K562 (cell line): ENCODE data around the gene METTL23. TPM values are rescaled to one million over a fixed set of nuclear protein-coding genes. Genes with fewer than 3 reads are reported as not detected.

Experiments
- ATAC-seq: fragments of 200-7000 bp; cut with Tn5 transposase; 3 replicates; pipeline ENCODE4 v1.9.1; 2020; ENCODE audit warnings: moderate library complexity
- BruUV-seq: library from RNA; stranded (reverse); fragments of 400-500 nt; replicated peaks from 2 replicates; lab custom pipeline; 2021; lab: Mats Ljungman, UMichigan
- CTCF ChIA-PET: fragments of 300-600 bp; formaldehyde crosslinking; extraction: SDS; loops from one replicate; lab custom pipeline; 2021; ENCODE audit warnings: low intra/inter-chr PET ratio; lab: Yijun Ruan, JAX
- POLR2A ChIA-PET: fragments of 300-600, 350-650 bp; sonication (Branson Sonifier 250); formaldehyde crosslinking; extraction: SDS; loops from one replicate; lab custom pipeline; 2021; ENCODE audit warnings: antibody characterized with exemption, inconsistent platforms; lab: Yijun Ruan, JAX
- DNase-seq, 4 experiments: peaks; one replicate each; pipeline versions ENCODE4 v3.0.0 to v3.0.0-alpha.2; 2011 to 2018; ENCODE audit warnings: low spot score in 3 of 4, mixed read lengths in 3 of 4; ENCODE audit errors: extremely low read depth in 1 of 4
- FAIRE-seq: peaks from 2 replicates; lab custom pipeline; 2011; peaks lifted over from hg19 to GRCh38; lab: Jason Lieb, UNC
- H2AFZ ChIP-seq: 2 replicates; pipeline ENCODE4 v1.6.0; 2011; ENCODE audit warnings: low read depth, low read length, control low read depth, inconsistent platforms
- H3K27ac ChIP-seq: fragments of 200-600 bp; 3 replicates; pipeline ENCODE4 v1.8.0; 2011; ENCODE audit warnings: low read depth, mild to moderate bottlenecking, control low read depth, inconsistent platforms, low read length, moderate library complexity, mixed read lengths; ENCODE audit errors: extremely low read depth
- H3K27me3 ChIP-seq, 2 experiments: fragments of 300-600 bp in 1 of 2; 2 replicates in 1 of 2; 3 replicates in 1 of 2; pipeline versions ENCODE4 v1.6.0 to v1.8.0; 2011; ENCODE audit warnings: inconsistent platforms in 2 of 2, low read length in 2 of 2, mild to moderate bottlenecking in 1 of 2, mixed read lengths in 1 of 2, moderate library complexity in 1 of 2; ENCODE audit not compliant: control insufficient read depth in 2 of 2, insufficient read depth in 2 of 2
- H3K36me3 ChIP-seq: fragments of 300-600 bp; 3 replicates; pipeline ENCODE4 v1.8.0; 2011; ENCODE audit warnings: mild to moderate bottlenecking, low read length, inconsistent platforms; ENCODE audit not compliant: control insufficient read depth, insufficient read depth
- H3K4me1 ChIP-seq, 2 experiments: fragments of 200-600 bp in 1 of 2; replicated peaks in 1 of 2; 2 replicates in 1 of 2; 3 replicates in 1 of 2; pipeline versions ENCODE4 v1.5.1 to v1.8.0; 2011; ENCODE audit warnings: inconsistent platforms in 2 of 2, low read length in 2 of 2, mild to moderate bottlenecking in 1 of 2, mixed read lengths in 1 of 2, moderate library complexity in 1 of 2; ENCODE audit not compliant: control insufficient read depth in 2 of 2, insufficient read depth in 2 of 2
- H3K4me2 ChIP-seq: 2 replicates; pipeline ENCODE4 v1.6.1; 2011; ENCODE audit warnings: low read length, control low read depth, inconsistent platforms, mixed read lengths; ENCODE audit not compliant: insufficient read depth
- H3K4me3 ChIP-seq: fragments of 200-600 bp; sonication (generic), shearing (Covaris generic); 2 replicates; pipeline ENCODE4 v1.5.1; 2016; ENCODE audit warnings: control low read depth, inconsistent platforms
- H3K79me2 ChIP-seq: fragments of 200-600 bp; 3 replicates; pipeline ENCODE4 v1.8.0; 2011; ENCODE audit warnings: low read length, inconsistent platforms; ENCODE audit not compliant: control insufficient read depth, insufficient read depth
- H3K9ac ChIP-seq, 2 experiments: 2 replicates each; pipeline versions ENCODE4 v1.6.0 to v1.6.1; 2011; ENCODE audit warnings: low read depth in 2 of 2, low read length in 2 of 2, control low read depth in 1 of 2, inconsistent platforms in 1 of 2, mild to moderate bottlenecking in 1 of 2, mixed read lengths in 1 of 2; ENCODE audit not compliant: insufficient read depth in 1 of 2
- H3K9me1 ChIP-seq: one replicate; pipeline ENCODE4 v1.6.0; 2011; ENCODE audit warnings: inconsistent platforms, mild to moderate bottlenecking, low read length, moderate library complexity; ENCODE audit not compliant: control insufficient read depth, insufficient read depth
- H3K9me3 ChIP-seq: replicated peaks from 2 replicates; pipeline ENCODE4 v1.5.1; 2011; ENCODE audit warnings: low read depth, low read length, inconsistent platforms; ENCODE audit not compliant: control insufficient read depth, insufficient read depth
- H4K20me1 ChIP-seq: replicated peaks from 2 replicates; pipeline ENCODE4 v1.6.1; 2011; ENCODE audit warnings: low read length, inconsistent platforms, mixed read lengths; ENCODE audit not compliant: control insufficient read depth, insufficient read depth
- BRF1 ChIP-seq: IDR thresholded peaks from 3 replicates; pipeline ENCODE4 v1.6.1; 2011; ENCODE audit warnings: borderline replicate concordance, mild to moderate bottlenecking; ENCODE audit not compliant: insufficient read length; ENCODE audit errors: extremely low read depth
- HNRNPUL1 ChIP-seq: fragments of 200-400 bp; formaldehyde crosslinking; IDR thresholded peaks from 2 replicates; pipeline ENCODE4 v1.6.1; 2017; ENCODE audit warnings: low read length
- IRF2 ChIP-seq: sonication (generic); formaldehyde crosslinking; IDR thresholded peaks from 2 replicates; pipeline ENCODE4 v1.8.1; 2022; ENCODE audit warnings: mild to moderate bottlenecking, missing genetic modification reagents
- JUN ChIP-seq, 2 experiments: sonication (generic) in 1 of 2; formaldehyde crosslinking in 1 of 2; IDR thresholded peaks; 2 replicates each; pipeline versions ENCODE4 v1.6.1 to v1.8.0; 2012 to 2022; ENCODE audit warnings: borderline replicate concordance in 2 of 2, mild to moderate bottlenecking in 2 of 2, improper control_type of control experiment in 1 of 2, low read depth in 1 of 2, low read length in 1 of 2, missing genetic modification reagents in 1 of 2
- KLF13 ChIP-seq: fragments of 450-650 bp; IDR thresholded peaks from 2 replicates; pipeline ENCODE4 v1.6.1; 2016; ENCODE audit warnings: missing genetic modification characterization, low read depth, mild to moderate bottlenecking, missing compliant biosample characterization, moderate library complexity, borderline replicate concordance
- MEF2A ChIP-seq: IDR thresholded peaks from 2 replicates; pipeline ENCODE4 v1.6.1; 2011; ENCODE audit warnings: low read depth, mild to moderate bottlenecking, low read length, moderate library complexity; ENCODE audit not compliant: control insufficient read depth
- NR3C1 ChIP-seq: sonication (generic); formaldehyde crosslinking; IDR thresholded peaks from 2 replicates; pipeline ENCODE4 v1.8.1; 2022; ENCODE audit warnings: missing genetic modification reagents
- SIRT6 ChIP-seq: IDR thresholded peaks from one replicate; pipeline ENCODE4 v1.6.1; 2012; ENCODE audit warnings: low read depth, mild to moderate bottlenecking, control low read depth, inconsistent platforms, low read length, moderate library complexity
- ZNF12 ChIP-seq: sonication (generic); formaldehyde crosslinking; IDR thresholded peaks from 2 replicates; pipeline ENCODE4 v1.4.0; 2020; ENCODE audit warnings: mild to moderate bottlenecking, missing genetic modification reagents
- WGBS: fragments of 100-300 bp; shearing (Covaris generic); methylation state at CpG from one replicate; pipeline ENCODE4 v1.1.6; 2016; ENCODE audit warnings: low coverage, mixed read lengths; ENCODE audit not compliant: insufficient coverage; ENCODE audit errors: missing lambda C conversion rate; 5-methylcytosine and 5-hydroxymethylcytosine counted together
- in situ Hi-C: fragments of 300-500 bp; cut with MboI; formaldehyde crosslinking; loops from 4 replicates; pipeline ENCODE4 v1.15.0; 2018; ENCODE audit warnings: inconsistent platforms, mixed read lengths
- intact Hi-C: fragments of 100-400 bp; cut with micrococcal nuclease; formaldehyde crosslinking; loops from 2 replicates; pipeline ENCODE4 v1.14.2; 2022
- polyA plus RNA-seq, 8 experiments: library from polyadenylated mRNA; depleted of rRNA in 4 of 8; stranded (reverse) in 5 of 8; unstranded in 3 of 8; fragments of >200 nt; fragmentation: Nextera tagmentation in 2 of 8; fragmentation: Illumina TruSeq in 1 of 8; extraction: Ambion mirVana in 2 of 8; extraction: Trizol in 1 of 8; gene quantifications; 2 replicates each; pipeline versions ENCODE4 v1.2.1 to v1.2.3, GENCODE V29; 2011 to 2014; ENCODE audit warnings: inconsistent platforms in 1 of 8, missing spikeins in 1 of 8
- total RNA-seq, 7 experiments: library from RNA; depleted of rRNA in 6 of 7; stranded (reverse); fragments of >200 nt in 6 of 7; fragmentation: Illumina TruSeq in 2 of 7; extraction: Trizol in 2 of 7; gene quantifications; 2 replicates each; pipeline versions ENCODE4 v1.2.1 to v1.2.3, GENCODE V29; 2011 to 2021; ENCODE audit warnings: low replicate concordance in 1 of 7
- TF ChIP-seq, protein P1 (sequence below): sonication (generic); formaldehyde crosslinking; IDR thresholded peaks from 2 replicates; pipeline ENCODE4 v1.8.0; 2023; ENCODE audit warnings: mild to moderate bottlenecking, missing genetic modification reagents
- TF ChIP-seq, protein P2 (sequence below): fragments of 200-800 bp; sonication (Bioruptor generic); IDR thresholded peaks from 2 replicates; pipeline ENCODE4 v1.6.1; 2017; ENCODE audit warnings: missing genetic modification characterization, missing compliant biosample characterization

The METTL23 gene
- total and polyA plus RNA-seq, 9 of the 15 experiments (the other 6 are each of a cell fraction or from before 2014, with no cell fraction given), result 29.4 to 67.3 (median 41.6) TPM

DNA sequence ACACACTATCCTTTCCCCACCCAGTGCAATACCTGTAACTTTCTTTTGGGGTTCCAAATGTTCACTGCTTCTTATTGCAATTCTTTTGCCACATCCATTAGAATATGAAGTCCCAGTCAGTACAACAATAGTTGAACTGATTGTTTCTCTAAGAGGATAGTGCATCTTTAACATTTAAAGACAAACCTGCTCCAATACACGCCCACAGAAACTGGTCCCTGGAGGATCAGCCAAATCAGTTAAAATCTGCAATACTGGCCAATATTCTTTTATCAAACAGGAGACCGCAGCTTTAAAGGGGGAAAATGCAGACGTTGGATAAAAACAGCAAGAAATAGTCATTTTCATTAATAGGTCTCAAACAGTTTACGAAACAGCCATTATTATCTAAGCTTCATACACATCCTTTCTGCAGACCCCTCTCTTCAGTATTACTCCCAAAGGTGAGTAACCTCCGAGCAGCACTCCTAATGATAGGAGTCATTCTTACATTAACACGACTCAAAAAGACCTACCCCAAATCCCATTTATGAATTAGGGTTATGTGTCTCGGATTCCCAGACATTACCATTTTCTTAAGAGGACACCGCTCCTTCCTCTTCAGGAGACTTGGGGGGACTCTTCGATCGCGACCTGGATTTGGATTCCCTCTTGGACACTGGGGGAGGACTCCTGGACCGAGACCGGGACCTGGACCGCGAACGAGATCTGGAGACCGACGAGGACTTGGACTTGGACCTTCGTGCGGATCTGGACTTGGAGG lies 9.1 kb downstream of the METTL23 start (continued):
- no peak for TF ChIP-seq JUN (IDR thresholded peaks at IDR 0.05; ENCODE audit: borderline replicate concordance, low read depth, low read length)
- no peak for TF ChIP-seq JUN (CRISPR knock-in tag; IDR thresholded peaks at IDR 0.05; ENCODE audit: borderline replicate concordance)
- TF ChIP-seq NR3C1 (CRISPR knock-in tag), result no peak
- TF ChIP-seq KLF13 (tag), result no peak
- TF ChIP-seq SIRT6, result no peak
- TF ChIP-seq IRF2 (CRISPR knock-in tag), result no peak
- TF ChIP-seq, all 486 proteins: peak for 20

DNA sequence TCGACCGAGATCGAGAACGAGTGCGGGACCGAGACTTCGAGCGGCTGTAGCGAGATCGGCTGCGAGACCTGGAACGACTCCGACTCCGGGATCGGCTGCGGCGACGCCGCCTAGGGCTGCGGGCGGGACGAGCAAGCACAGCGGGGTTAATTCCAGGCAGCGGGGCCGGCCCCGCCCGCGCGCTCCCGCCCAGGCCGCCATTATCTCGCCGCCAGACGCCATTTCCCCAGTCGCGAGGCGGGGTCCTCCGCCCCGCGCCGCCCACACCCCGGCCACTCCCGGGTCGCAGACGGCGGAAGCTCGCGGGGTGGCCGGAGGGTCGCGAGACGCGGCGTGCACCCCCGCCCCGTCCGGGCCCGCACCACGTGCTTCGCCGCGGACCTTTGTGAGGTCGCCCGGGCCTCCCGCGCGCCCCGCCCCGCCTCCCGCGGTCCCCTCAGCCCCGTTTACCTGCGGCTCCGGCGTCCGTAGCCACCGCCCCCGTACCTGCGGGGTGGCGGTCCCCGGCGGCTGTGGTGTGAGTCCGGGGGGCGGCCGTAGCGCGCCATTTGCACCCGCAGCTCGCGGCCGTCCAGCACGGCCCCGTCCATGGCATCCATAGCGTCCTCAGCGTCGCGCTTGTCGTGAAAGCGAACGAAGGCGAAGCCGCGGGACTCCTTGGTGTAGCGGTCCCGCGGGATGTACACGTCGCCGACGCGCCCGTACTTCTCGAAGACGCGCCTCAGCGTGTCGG lies 9.9 kb downstream of the METTL23 start:
- Histone ChIP-seq H2AFZ (no peak overlapping the region; the same call in 1 of the 2 replicates), H3K36me3 (peaks cover 56% of the 10 kb centered on the region), H3K9me3 (no peaks in the 10 kb centered on the region), H3K9me1 (no peaks in the 10 kb centered on the region), H4K20me1 (peaks cover 31% of the 10 kb centered on the region), H3K79me2 (peaks cover 88% of the 10 kb centered on the region), H3K27ac (peak overlapping the region; percentile 94), H3K4me3 (peak overlapping the region; percentile 91), H3K27me3 (no peaks in the 10 kb centered on the region), H3K9ac (peak overlapping the region; percentile 94 to 99), H3K4me2 (peak overlapping the region; percentile 85), H3K4me1 (peaks cover 5 to 27% of the 10 kb centered on the region in 2 experiments)
- peak; percentile 75 to 86 (median 80) for DNase-seq
- no peak for FAIRE-seq
- BruUV-seq, result no TSS peak
- in situ Hi-C loops (no loop called here), intact Hi-C loops (loop anchor here (2.0 kb wide), 1 partner anchor 52 kb away; no protein-coding TSS in a partner anchor)
- CTCF ChIA-PET, result interaction anchor here (1.0 kb wide), 1 partner anchor 9 kb away, joined by 3 read pairs; no protein-coding TSS in a partner anchor
- ATAC-seq, result peak; percentile 65
- POLR2A ChIA-PET, result interaction anchor here (0.5 to 8.5 kb wide), 33 partner anchors 10 to 938 kb away, joined by 3 to 75 read pairs (median 4); partner anchors contain the start of genes JMJD6, METTL23 and SPHK1
- WGBS, result under 1% methylated on average over 90 of the region's 117 CpGs
- TF ChIP-seq BRF1 (no peak), MEF2A (no peak), ZNF12 (CRISPR knock-in tag) (0 out of 2 replicates have a peak, but pooled peaks have one; percentile 62), HNRNPUL1 (no peak)
- TF ChIP-seq, protein P1, sequence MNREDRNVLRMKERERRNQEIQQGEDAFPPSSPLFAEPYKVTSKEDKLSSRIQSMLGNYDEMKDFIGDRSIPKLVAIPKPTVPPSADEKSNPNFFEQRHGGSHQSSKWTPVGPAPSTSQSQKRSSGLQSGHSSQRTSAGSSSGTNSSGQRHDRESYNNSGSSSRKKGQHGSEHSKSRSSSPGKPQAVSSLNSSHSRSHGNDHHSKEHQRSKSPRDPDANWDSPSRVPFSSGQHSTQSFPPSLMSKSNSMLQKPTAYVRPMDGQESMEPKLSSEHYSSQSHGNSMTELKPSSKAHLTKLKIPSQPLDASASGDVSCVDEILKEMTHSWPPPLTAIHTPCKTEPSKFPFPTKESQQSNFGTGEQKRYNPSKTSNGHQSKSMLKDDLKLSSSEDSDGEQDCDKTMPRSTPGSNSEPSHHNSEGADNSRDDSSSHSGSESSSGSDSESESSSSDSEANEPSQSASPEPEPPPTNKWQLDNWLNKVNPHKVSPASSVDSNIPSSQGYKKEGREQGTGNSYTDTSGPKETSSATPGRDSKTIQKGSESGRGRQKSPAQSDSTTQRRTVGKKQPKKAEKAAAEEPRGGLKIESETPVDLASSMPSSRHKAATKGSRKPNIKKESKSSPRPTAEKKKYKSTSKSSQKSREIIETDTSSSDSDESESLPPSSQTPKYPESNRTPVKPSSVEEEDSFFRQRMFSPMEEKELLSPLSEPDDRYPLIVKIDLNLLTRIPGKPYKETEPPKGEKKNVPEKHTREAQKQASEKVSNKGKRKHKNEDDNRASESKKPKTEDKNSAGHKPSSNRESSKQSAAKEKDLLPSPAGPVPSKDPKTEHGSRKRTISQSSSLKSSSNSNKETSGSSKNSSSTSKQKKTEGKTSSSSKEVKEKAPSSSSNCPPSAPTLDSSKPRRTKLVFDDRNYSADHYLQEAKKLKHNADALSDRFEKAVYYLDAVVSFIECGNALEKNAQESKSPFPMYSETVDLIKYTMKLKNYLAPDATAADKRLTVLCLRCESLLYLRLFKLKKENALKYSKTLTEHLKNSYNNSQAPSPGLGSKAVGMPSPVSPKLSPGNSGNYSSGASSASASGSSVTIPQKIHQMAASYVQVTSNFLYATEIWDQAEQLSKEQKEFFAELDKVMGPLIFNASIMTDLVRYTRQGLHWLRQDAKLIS (CRISPR knock-in tag), result peak; percentile 99; the same call in 1 of the 2 replicates
- TF ChIP-seq, protein P2, sequence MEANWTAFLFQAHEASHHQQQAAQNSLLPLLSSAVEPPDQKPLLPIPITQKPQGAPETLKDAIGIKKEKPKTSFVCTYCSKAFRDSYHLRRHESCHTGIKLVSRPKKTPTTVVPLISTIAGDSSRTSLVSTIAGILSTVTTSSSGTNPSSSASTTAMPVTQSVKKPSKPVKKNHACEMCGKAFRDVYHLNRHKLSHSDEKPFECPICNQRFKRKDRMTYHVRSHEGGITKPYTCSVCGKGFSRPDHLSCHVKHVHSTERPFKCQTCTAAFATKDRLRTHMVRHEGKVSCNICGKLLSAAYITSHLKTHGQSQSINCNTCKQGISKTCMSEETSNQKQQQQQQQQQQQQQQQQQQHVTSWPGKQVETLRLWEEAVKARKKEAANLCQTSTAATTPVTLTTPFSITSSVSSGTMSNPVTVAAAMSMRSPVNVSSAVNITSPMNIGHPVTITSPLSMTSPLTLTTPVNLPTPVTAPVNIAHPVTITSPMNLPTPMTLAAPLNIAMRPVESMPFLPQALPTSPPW (CRISPR knock-in tag), result peak; percentile 97
